AG04450 (cell line): ENCODE data around the gene CTSK. TPM values are rescaled to one million over a fixed set of nuclear protein-coding genes. Genes with fewer than 3 reads are reported as not detected.
"Not testable (repeated sequence)": the region's sequence is repeated elsewhere in the genome, so short reads cannot be mapped to it uniquely, and the experiment has no call there.

ENCODE experiments used
- CTCF ChIA-PET: fragments of 300-600, 350-600 bp; formaldehyde crosslinking; extraction: SDS; loops from one replicate; lab custom pipeline; 2022; ENCODE audit warnings: antibody characterized with exemption, inconsistent platforms; lab: Charles Lee
- POLR2A ChIA-PET: fragments of 350-600 bp; formaldehyde crosslinking; extraction: SDS; loops from one replicate; lab custom pipeline; 2021; ENCODE audit warnings: antibody characterized with exemption, inconsistent platforms; lab: Yijun Ruan, JAX
- DNase-seq: peaks from one replicate; pipeline ENCODE4 v3.0.0-alpha.2; 2011; ENCODE audit warnings: low read depth, low spot score
- H3K27ac ChIP-seq: one replicate; pipeline ENCODE4 v1.5.1; 2012; ENCODE audit warnings: low read depth, low read length, control low read depth
- H3K27me3 ChIP-seq: one replicate; pipeline ENCODE4 v1.6.0; 2012; ENCODE audit warnings: low read length; ENCODE audit not compliant: control insufficient read depth, insufficient read depth
- H3K4me3 ChIP-seq: 2 replicates; pipeline ENCODE4 v1.5.1; 2011; ENCODE audit warnings: mild to moderate bottlenecking, low read depth, low read length, control low read depth
- H3K9me3 ChIP-seq: 2 replicates; pipeline ENCODE4 v1.5.1; 2012; ENCODE audit warnings: low read length; ENCODE audit not compliant: control insufficient read depth, insufficient read depth
- polyA plus RNA-seq: library from polyadenylated mRNA; depleted of rRNA; stranded (reverse); fragments of >200 nt; gene quantifications from 2 replicates; pipeline ENCODE4 v1.2.3, GENCODE V29; 2011
- TF ChIP-seq, protein P1 (sequence below): IDR thresholded peaks from 2 replicates; pipeline ENCODE4 v1.5.1; 2011; ENCODE audit warnings: low read depth, low read length, control low read depth, inconsistent platforms

Gene CTSK
- polyA plus RNA-seq, 1 experiment = 72.5 TPM

DNA sequence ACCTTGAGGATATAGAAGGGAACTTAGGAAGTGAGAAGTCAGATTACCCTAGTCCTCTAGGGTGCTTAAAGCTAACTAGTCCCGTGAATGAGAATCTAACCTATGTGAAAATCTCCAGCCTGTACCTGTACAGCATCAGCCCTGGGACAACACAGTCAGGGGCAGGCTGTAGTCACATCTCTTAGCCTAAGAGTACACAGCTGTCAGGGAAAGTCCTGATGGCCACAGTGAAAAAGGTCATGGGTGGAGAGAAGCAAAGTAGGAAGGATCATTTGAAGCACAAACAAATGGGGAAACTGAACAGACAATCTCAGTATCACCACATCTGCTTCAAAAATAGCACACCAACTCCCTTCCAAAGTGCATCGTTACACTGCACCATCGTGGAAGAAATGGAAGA, 11.7 kb downstream of the CTSK start:
- no peak for DNase-seq
- ChIA-PET POLR2A (no interaction called here), CTCF (no interaction called here)

GRCh38 chr1:150793778-150794177, 14.3 kb downstream of the CTSK start:
- CTCF ChIA-PET, H3K4me3 ChIP-seq, H3K27me3 ChIP-seq, H3K27ac ChIP-seq, DNase-seq, H3K9me3 ChIP-seq, POLR2A ChIA-PET: not testable (repeated sequence)

More for the DNA sequence above, 11.7 kb downstream of the CTSK start:
- Histone ChIP-seq H3K4me3 (no peak overlapping the region), H3K9me3 (no peaks in the 10 kb centered on the region), H3K27ac (no peak overlapping the region), H3K27me3 (no peaks in the 10 kb centered on the region)
- TF ChIP-seq, protein P1, sequence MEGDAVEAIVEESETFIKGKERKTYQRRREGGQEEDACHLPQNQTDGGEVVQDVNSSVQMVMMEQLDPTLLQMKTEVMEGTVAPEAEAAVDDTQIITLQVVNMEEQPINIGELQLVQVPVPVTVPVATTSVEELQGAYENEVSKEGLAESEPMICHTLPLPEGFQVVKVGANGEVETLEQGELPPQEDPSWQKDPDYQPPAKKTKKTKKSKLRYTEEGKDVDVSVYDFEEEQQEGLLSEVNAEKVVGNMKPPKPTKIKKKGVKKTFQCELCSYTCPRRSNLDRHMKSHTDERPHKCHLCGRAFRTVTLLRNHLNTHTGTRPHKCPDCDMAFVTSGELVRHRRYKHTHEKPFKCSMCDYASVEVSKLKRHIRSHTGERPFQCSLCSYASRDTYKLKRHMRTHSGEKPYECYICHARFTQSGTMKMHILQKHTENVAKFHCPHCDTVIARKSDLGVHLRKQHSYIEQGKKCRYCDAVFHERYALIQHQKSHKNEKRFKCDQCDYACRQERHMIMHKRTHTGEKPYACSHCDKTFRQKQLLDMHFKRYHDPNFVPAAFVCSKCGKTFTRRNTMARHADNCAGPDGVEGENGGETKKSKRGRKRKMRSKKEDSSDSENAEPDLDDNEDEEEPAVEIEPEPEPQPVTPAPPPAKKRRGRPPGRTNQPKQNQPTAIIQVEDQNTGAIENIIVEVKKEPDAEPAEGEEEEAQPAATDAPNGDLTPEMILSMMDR = no peak

- no peaks in the 10 kb centered on the region for H3K27me3 ChIP-seq
- H3K27ac ChIP-seq = no peak overlapping the region
- TF ChIP-seq, protein P1 = no peak
- H3K9me3 ChIP-seq = no peaks in the 10 kb centered on the region
- DNase-seq = no peak
- ChIA-PET POLR2A (no interaction called here), CTCF (interaction anchor here (0.6 kb wide), 1 partner anchor 232 kb away, joined by 7 read pairs; no protein-coding TSS in a partner anchor)
- no peak overlapping the region for H3K4me3 ChIP-seq
These were observed 14.8 kb downstream of the CTSK start for GRCh38 chr1:150793221-150793620.

GRCh38 chr1:150791585-150791984, 16.5 kb downstream of the CTSK start:
- H3K27me3 ChIP-seq = no peaks in the 10 kb centered on the region
- H3K4me3 ChIP-seq = no peak overlapping the region
- TF ChIP-seq, protein P1 = no peak
- H3K27ac ChIP-seq = no peak overlapping the region
- ChIA-PET CTCF (no interaction called here), POLR2A (no interaction called here)
- DNase-seq = no peak
- no peaks in the 10 kb centered on the region for H3K9me3 ChIP-seq

DNA sequence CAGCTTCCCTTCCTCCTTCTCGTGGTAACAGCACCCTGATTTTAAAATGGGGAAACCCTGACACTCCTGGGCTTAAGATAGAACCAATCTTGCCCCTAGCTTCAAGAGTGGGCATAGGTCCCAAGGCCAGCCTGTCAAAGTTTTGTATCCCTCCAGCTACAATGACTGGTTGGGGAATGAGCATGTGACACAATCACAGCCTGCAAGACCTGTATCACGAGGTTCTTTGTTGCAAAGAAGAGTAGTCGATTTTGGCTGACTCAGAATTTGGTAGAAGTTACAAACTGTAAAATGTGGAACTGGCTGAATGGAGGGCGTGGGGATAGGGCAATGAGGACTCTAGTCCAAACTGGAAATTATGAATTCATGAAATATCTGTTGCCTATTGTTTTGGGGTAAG, 18.7 kb downstream of the CTSK start:
- ChIA-PET POLR2A (no interaction called here), CTCF (interaction anchor here (1.4 kb wide), 1 partner anchor 229 kb away, joined by 5 read pairs; no protein-coding TSS in a partner anchor)
- no peaks in the 10 kb centered on the region for H3K9me3 ChIP-seq
- TF ChIP-seq, protein P1 = no peak
- H3K27ac ChIP-seq = no peak overlapping the region
- no peak for DNase-seq
- no peaks in the 10 kb centered on the region for H3K27me3 ChIP-seq
- no peak overlapping the region for H3K4me3 ChIP-seq

GRCh38 chr1:150788946-150789345, 19.1 kb downstream of the CTSK start:
- no peak for DNase-seq
- CTCF ChIA-PET = interaction anchor here (1.4 kb wide), 1 partner anchor 228 kb away, joined by 5 read pairs; no protein-coding TSS in a partner anchor
- Histone ChIP-seq H3K27ac (no peak overlapping the region), H3K4me3 (no peak overlapping the region), H3K9me3 (no peaks in the 10 kb centered on the region), H3K27me3 (no peaks in the 10 kb centered on the region)
- TF ChIP-seq, protein P1 = no peak
- POLR2A ChIA-PET = no interaction called here
